ENCODE results near the gene ARSI. TPM values are rescaled to one million over a fixed set of nuclear protein-coding genes. Genes with fewer than 3 reads are reported as not detected.

ARSI gene
- total RNA-seq, 1 experiment from 2014 or later = 5.9 TPM

DNA sequence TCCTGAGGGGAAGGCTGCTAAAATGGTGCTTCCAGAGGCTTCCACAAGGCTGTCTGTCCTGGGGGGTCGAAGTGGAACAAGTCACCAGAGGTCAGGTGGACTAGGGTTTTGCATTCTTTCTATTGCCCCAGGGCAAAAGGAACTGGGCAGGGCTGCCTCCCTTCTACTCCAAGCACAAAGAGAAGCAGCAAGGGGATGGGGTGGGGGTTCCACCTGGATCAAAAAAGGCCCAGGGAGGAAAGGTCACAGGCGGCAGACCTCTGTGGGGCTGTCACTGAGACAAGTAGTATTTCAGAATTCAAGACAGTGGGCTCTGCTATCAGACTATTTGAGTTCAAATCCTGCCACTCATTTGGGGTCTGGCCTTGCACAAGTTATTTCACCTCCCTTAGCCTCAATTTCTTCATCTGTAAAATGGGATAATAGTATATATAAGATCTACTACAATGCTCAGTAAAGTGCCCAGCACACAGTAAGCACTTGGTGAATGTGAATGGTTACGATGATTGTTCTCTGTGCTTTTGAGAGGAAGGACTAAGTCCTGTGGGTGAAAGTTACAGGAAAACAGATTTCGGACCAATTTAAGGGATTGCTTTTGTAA lies 1.9 kb upstream of the ARSI start:
- POLR2A ChIA-PET = no interaction called here
- H3K9me3 Mint-ChIP-seq = no peaks in the 10 kb centered on the region

DNA sequence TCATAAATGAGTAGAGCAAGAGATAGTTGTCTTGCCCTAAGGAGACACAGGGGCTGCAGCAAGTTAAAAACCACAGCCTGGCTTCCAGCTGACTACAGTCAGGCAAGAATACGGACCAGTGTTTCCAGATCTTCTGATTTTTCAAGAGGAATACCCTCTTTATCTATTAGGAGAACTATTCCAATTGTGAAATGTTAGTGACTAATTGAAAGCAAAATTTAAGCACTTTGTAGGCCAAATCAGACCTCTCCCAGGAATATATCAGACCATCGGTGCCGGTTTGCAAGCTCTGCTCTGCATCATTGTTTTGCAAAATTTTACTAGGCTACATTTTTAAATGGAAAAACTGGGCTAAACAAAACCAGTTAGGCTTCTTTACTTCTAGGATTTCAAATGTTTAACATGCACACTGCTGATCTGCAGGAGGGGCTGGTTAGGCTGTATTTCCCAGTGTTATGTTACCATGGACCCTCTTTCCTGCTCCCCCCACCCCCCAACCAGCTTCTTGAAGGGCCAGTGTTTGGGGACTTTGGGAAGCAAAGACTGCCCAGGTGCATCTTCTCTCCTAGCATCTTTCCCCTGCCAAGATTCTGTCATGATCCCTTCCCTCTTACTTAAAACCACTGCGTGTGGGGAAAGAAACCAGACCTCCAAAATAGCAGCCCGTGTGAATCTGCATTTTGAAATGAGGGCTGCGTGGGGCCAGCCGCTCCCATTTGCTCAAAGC lies 1.1 kb upstream of the ARSI start:
- peaks cover 62% of the 10 kb centered on the region for H3K4me1 Mint-ChIP-seq
- ATAC-seq = no peak
- POLR2A ChIA-PET = interaction anchor here (2.0 kb wide), 1 partner anchor 13 kb away, joined by 5 read pairs; no protein-coding TSS in a partner anchor

More for the DNA sequence above, 1.9 kb upstream of the ARSI start:
- no peak for DNase-seq (ENCODE audit: low spot score)
- H3K4me1 Mint-ChIP-seq = peaks cover 64% of the 10 kb centered on the region
- CTCF ChIA-PET = interaction anchor here (0.6 kb wide), 1 partner anchor 93 kb away, joined by 4 read pairs; no protein-coding TSS in a partner anchor
- peaks cover 17% of the 10 kb centered on the region for H3K27me3 Mint-ChIP-seq (ENCODE audit: low read depth)
- no peaks in the 10 kb centered on the region for H3K36me3 Mint-ChIP-seq
- H3K4me3 Mint-ChIP-seq = peak overlapping the region; percentile 88; the same call in 1 of the 2 replicates
- no peak for TF ChIP-seq FOXJ3 (CRISPR knock-in tag; IDR thresholded peaks at IDR 0.05; ENCODE audit: borderline replicate concordance)
- no peak for ATAC-seq
- peak overlapping the region; percentile 84; the same call in 1 of the 2 replicates for H3K27ac Mint-ChIP-seq

GRCh38 chr5:150303070-150303615 lies 438 bp upstream of the ARSI start:
- H3K36me3 Mint-ChIP-seq = no peaks in the 10 kb centered on the region
- peak overlapping the region; percentile 88 for H3K4me3 Mint-ChIP-seq
- H3K9me3 Mint-ChIP-seq = no peaks in the 10 kb centered on the region
- ATAC-seq (peak; percentile 14), DNase-seq (ENCODE audit: low spot score) (peak; percentile 40)
- peaks cover 62% of the 10 kb centered on the region for H3K4me1 Mint-ChIP-seq
- peaks cover 17% of the 10 kb centered on the region for H3K27me3 Mint-ChIP-seq (ENCODE audit: low read depth)
- CTCF ChIA-PET = interaction anchor here (0.5 to 2.6 kb wide), 19 partner anchors 8 to 165 kb away, joined by 3 to 32 read pairs (median 5); partner anchors contain the start of genes CAMK2A and TCOF1
- TF ChIP-seq MXD4 (CRISPR knock-in tag; IDR thresholded peaks at IDR 0.05; ENCODE audit: borderline replicate concordance) = no peak
- TF ChIP-seq, protein P1, sequence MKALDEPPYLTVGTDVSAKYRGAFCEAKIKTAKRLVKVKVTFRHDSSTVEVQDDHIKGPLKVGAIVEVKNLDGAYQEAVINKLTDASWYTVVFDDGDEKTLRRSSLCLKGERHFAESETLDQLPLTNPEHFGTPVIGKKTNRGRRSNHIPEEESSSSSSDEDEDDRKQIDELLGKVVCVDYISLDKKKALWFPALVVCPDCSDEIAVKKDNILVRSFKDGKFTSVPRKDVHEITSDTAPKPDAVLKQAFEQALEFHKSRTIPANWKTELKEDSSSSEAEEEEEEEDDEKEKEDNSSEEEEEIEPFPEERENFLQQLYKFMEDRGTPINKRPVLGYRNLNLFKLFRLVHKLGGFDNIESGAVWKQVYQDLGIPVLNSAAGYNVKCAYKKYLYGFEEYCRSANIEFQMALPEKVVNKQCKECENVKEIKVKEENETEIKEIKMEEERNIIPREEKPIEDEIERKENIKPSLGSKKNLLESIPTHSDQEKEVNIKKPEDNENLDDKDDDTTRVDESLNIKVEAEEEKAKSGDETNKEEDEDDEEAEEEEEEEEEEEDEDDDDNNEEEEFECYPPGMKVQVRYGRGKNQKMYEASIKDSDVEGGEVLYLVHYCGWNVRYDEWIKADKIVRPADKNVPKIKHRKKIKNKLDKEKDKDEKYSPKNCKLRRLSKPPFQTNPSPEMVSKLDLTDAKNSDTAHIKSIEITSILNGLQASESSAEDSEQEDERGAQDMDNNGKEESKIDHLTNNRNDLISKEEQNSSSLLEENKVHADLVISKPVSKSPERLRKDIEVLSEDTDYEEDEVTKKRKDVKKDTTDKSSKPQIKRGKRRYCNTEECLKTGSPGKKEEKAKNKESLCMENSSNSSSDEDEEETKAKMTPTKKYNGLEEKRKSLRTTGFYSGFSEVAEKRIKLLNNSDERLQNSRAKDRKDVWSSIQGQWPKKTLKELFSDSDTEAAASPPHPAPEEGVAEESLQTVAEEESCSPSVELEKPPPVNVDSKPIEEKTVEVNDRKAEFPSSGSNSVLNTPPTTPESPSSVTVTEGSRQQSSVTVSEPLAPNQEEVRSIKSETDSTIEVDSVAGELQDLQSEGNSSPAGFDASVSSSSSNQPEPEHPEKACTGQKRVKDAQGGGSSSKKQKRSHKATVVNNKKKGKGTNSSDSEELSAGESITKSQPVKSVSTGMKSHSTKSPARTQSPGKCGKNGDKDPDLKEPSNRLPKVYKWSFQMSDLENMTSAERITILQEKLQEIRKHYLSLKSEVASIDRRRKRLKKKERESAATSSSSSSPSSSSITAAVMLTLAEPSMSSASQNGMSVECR (CRISPR knock-in tag; IDR thresholded peaks at IDR 0.05; ENCODE audit: borderline replicate concordance) = no peak
- no peak for TF ChIP-seq GTF2I (CRISPR knock-in tag; conservative IDR thresholded peaks at IDR 0.05)
- TF ChIP-seq, protein P2, sequence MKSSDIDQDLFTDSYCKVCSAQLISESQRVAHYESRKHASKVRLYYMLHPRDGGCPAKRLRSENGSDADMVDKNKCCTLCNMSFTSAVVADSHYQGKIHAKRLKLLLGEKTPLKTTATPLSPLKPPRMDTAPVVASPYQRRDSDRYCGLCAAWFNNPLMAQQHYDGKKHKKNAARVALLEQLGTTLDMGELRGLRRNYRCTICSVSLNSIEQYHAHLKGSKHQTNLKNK (CRISPR knock-in tag; IDR thresholded peaks at IDR 0.05) = no peak
- no peak for TF ChIP-seq RELA (CRISPR knock-in tag; IDR thresholded peaks at IDR 0.05; ENCODE audit: borderline replicate concordance)
- no peak for TF ChIP-seq ZNF317 (CRISPR knock-in tag; IDR thresholded peaks at IDR 0.05; ENCODE audit: borderline replicate concordance, low read depth)
- TF ChIP-seq NR1H2 (CRISPR knock-in tag; IDR thresholded peaks at IDR 0.05) = no peak
- no peak for TF ChIP-seq MYBL2 (CRISPR knock-in tag; IDR thresholded peaks at IDR 0.05)
- TF ChIP-seq RORB (CRISPR knock-in tag; IDR thresholded peaks at IDR 0.05) = no peak
- no peak for TF ChIP-seq ATF1 (CRISPR knock-in tag; IDR thresholded peaks at IDR 0.05)
- TF ChIP-seq FOXP4 (CRISPR knock-in tag; IDR thresholded peaks at IDR 0.05) = no peak
- no peak for TF ChIP-seq ERG (CRISPR knock-in tag; IDR thresholded peaks at IDR 0.05)
- peak overlapping the region; percentile 84 for H3K27ac Mint-ChIP-seq
- POLR2A ChIA-PET = interaction anchor here (0.5 to 2.0 kb wide), 2 partner anchors 14 to 173 kb away, joined by 3 to 5 read pairs; no protein-coding TSS in a partner anchor

More for the DNA sequence above, 1.1 kb upstream of the ARSI start:
- TF ChIP-seq ZNF121 (CRISPR knock-in tag; IDR thresholded peaks at IDR 0.05) (peak; percentile 50; the same call in 1 of the 2 replicates), ATF1 (CRISPR knock-in tag; IDR thresholded peaks at IDR 0.05) (no peak)
- DNase-seq (ENCODE audit: low spot score) = no peak
- CTCF ChIA-PET = interaction anchor here (0.6 to 2.6 kb wide), 10 partner anchors 7 to 92 kb away, joined by 3 to 32 read pairs (median 6); partner anchors contain the start of gene CAMK2A
- Mint-ChIP-seq H3K9me3 (no peaks in the 10 kb centered on the region), H3K36me3 (no peaks in the 10 kb centered on the region), H3K4me3 (peak overlapping the region; percentile 88), H3K27ac (peak overlapping the region; percentile 84), H3K27me3 (ENCODE audit: low read depth) (peaks cover 17% of the 10 kb centered on the region)
